Measurements from ENCODE around the gene CASP2. TPM values are rescaled to one million over a fixed set of nuclear protein-coding genes. Genes with fewer than 3 reads are reported as not detected.
A peak's percentile ranks its signal among the peaks of the same experiment; 100 is the strongest.
"Not testable (repeated sequence)": the region's sequence is repeated elsewhere in the genome, so short reads cannot be mapped to it uniquely, and the experiment has no call there.

CASP2 gene
- total and polyA plus RNA-seq, 10 of the 15 experiments (the other 5 are each of a cell fraction or from before 2014, with no cell fraction given): 12.1 to 60.4 (median 26.2) TPM

DNA sequence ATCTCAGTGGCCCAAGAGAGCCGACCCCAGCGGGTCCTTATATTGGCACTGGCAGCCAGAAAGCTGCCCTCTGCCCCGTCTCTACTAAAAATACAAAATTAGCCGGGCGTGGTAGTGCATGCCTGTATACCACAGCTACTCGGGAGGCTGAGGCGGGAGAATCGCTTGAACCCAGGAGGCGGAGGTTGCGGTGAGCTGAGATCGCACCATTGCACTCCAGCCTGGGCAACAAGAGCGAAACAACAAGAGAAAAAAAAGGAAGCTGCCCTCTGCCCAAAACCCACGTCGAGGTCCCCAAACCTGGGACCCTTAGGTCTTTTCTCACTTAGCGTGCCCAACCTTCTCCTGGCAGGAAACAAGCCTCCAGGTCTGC is 24.0 kb upstream of the CASP2 start:
- DNase-seq (ENCODE audit: low read depth, low spot score); H3K9me3 ChIP-seq (replicated peaks; ENCODE audit: control insufficient read depth, insufficient read depth, low read length); H2AFZ ChIP-seq (ENCODE audit: control insufficient read depth, low read depth, low read length); H4K20me1 ChIP-seq (ENCODE audit: control insufficient read depth, insufficient read depth); in situ Hi-C loops (cut with MboI); H3K27me3 ChIP-seq (replicated peaks in 1 of 2; ENCODE audit: control insufficient read depth in 2 of 2, insufficient read depth in 2 of 2, low read length in 1 of 2); BruUV-seq (replicated peaks); H3K4me1 ChIP-seq (ENCODE audit: control insufficient read depth, insufficient read depth, low read length); intact Hi-C loops (cut with micrococcal nuclease; ENCODE audit: unreplicated experiment); FAIRE-seq: not testable (repeated sequence)
- peaks cover 5 to 12% of the 10 kb centered on the region in 2 experiments for H3K36me3 ChIP-seq (ENCODE audit: control insufficient read depth in 2 of 2, insufficient read depth in 2 of 2, low read length in 1 of 2)
- peak overlapping the region; percentile 88 for H3K4me2 ChIP-seq (ENCODE audit: control insufficient read depth, insufficient read depth)
- H3K4me3 ChIP-seq: peak overlapping the region; percentile 79
- peak; percentile 11; the same call in 2 of the 3 replicates for ATAC-seq
- SMC1A ChIA-PET (ENCODE audit: uncharacterized antibody, unreplicated experiment): interaction anchor here (1.1 to 2.4 kb wide), 6 partner anchors 12 to 48 kb away, joined by 3 to 9 read pairs (median 5); partner anchors contain the start of gene CASP2
- TF ChIP-seq, protein P1, sequence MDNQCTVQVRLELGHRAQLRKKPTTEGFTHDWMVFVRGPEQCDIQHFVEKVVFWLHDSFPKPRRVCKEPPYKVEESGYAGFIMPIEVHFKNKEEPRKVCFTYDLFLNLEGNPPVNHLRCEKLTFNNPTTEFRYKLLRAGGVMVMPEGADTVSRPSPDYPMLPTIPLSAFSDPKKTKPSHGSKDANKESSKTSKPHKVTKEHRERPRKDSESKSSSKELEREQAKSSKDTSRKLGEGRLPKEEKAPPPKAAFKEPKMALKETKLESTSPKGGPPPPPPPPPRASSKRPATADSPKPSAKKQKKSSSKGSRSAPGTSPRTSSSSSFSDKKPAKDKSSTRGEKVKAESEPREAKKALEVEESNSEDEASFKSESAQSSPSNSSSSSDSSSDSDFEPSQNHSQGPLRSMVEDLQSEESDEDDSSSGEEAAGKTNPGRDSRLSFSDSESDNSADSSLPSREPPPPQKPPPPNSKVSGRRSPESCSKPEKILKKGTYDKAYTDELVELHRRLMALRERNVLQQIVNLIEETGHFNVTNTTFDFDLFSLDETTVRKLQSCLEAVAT (IDR thresholded peaks at IDR 0.05): peak; percentile 93
- H3K9ac ChIP-seq (ENCODE audit: control insufficient read depth, insufficient read depth, low read length): peak overlapping the region; percentile 83
- POLR2A ChIA-PET: interaction anchor here (1.8 kb wide), 1 partner anchor 24 kb away, joined by 9 read pairs; the partner anchor contains the start of gene CASP2
- H3K27ac ChIP-seq (ENCODE audit: control insufficient read depth, insufficient read depth): peak overlapping the region; percentile 88
- RAD21 ChIA-PET (ENCODE audit: unreplicated experiment): interaction anchor here (1.3 to 1.9 kb wide), 2 partner anchors 24 to 35 kb away, joined by 3 to 5 read pairs; partner anchors contain the start of gene CASP2
- CTCF ChIA-PET: interaction anchor here (0.9 to 3.5 kb wide), 6 partner anchors 16 to 1392 kb away, joined by 3 to 16 read pairs (median 6); partner anchors contain the start of gene CASP2
- peaks cover 15% of the 10 kb centered on the region for H3K79me2 ChIP-seq (ENCODE audit: control insufficient read depth, insufficient read depth, low read length)
- under 1% methylated on average over 15 of the region's 15 CpGs for WGBS (ENCODE audit: insufficient coverage, insufficient replicate concordance, low lambda C conversion rate, missing lambda C conversion rate)

DNA sequence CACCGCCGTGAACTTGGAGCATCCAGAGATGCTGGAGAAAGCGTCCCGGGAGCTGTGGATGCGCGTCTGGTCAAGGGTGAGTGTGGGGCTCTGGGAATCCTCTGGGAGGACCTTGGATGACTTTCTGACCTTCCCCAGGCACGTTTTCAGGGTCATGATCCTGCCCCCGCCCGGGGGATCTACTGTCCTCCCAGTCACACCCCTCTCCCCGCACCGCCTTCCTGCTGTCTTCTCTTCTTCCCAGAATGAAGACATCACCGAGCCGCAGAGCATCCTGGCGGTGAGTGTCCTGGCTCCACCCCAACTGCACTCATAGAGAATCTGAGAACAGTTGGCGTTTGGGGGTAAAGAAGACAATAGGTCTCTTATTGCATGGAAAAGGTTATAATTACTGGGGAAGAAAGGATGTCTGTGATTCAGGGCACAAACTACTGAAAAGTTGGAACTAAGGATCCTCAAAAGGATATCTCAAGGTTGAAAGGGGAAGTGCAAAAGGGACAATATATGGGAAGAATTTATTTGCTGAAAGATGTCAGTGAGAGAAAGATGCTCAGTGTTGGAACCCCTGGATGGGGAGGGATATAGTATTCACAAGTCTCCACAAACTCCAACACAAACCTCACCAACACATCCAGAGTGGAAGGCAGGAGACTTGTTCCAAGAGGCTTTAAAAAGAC is 23.0 kb upstream of the CASP2 start:
- intact Hi-C loops (cut with micrococcal nuclease; ENCODE audit: unreplicated experiment): no loop called here

More for the DNA sequence above, 23.0 kb upstream of the CASP2 start:
- no TSS peak for BruUV-seq (replicated peaks)
- POLR2A ChIA-PET: interaction anchor here (0.5 to 0.6 kb wide), 2 partner anchors 25 to 115 kb away, joined by 3 read pairs; no protein-coding TSS in a partner anchor
- Histone ChIP-seq H3K4me2 (ENCODE audit: control insufficient read depth, insufficient read depth) (peak overlapping the region; percentile 88), H2AFZ (ENCODE audit: control insufficient read depth, low read depth, low read length) (no peak overlapping the region), H3K36me3 (ENCODE audit: control insufficient read depth in 2 of 2, insufficient read depth in 2 of 2, low read length in 1 of 2) (peaks cover 5 to 12% of the 10 kb centered on the region in 2 experiments), H3K9me3 (replicated peaks; ENCODE audit: control insufficient read depth, insufficient read depth, low read length) (no peaks in the 10 kb centered on the region), H3K27ac (ENCODE audit: control insufficient read depth, insufficient read depth) (no peak overlapping the region), H3K79me2 (ENCODE audit: control insufficient read depth, insufficient read depth, low read length) (peaks cover 15% of the 10 kb centered on the region), H3K27me3 (replicated peaks in 1 of 2; ENCODE audit: control insufficient read depth in 2 of 2, insufficient read depth in 2 of 2, low read length in 1 of 2) (no peaks in the 10 kb centered on the region), H3K4me1 (ENCODE audit: control insufficient read depth, insufficient read depth, low read length) (peaks cover 10% of the 10 kb centered on the region), H3K4me3 (peak overlapping the region; percentile 41; the same call in 1 of the 2 replicates), H4K20me1 (ENCODE audit: control insufficient read depth, insufficient read depth) (no peaks in the 10 kb centered on the region), H3K9ac (ENCODE audit: control insufficient read depth, insufficient read depth, low read length) (no peak overlapping the region)
- TF ChIP-seq BMI1 (IDR thresholded peaks at IDR 0.05; ENCODE audit: borderline replicate concordance) (no peak), SPI1 (IDR thresholded peaks at IDR 0.05; ENCODE audit: borderline replicate concordance, insufficient read depth, low read depth, low read length) (0 out of 2 replicates have a peak, but pooled peaks have one; percentile 8)
- no peak for ATAC-seq
- SMC1A ChIA-PET (ENCODE audit: uncharacterized antibody, unreplicated experiment): interaction anchor here (0.8 to 1.2 kb wide), 3 partner anchors 23 to 34 kb away, joined by 3 to 4 read pairs (median 3); partner anchors contain the start of gene CASP2
- DNase-seq (ENCODE audit: low read depth, low spot score): no peak
- RAD21 ChIA-PET (ENCODE audit: unreplicated experiment): no interaction called here
- CTCF ChIA-PET: interaction anchor here (1.5 to 3.5 kb wide), 3 partner anchors 15 to 25 kb away, joined by 6 to 16 read pairs (median 7); partner anchors contain the start of gene CASP2
- in situ Hi-C loops (cut with MboI): no loop called here
- FAIRE-seq: no peak
- WGBS (ENCODE audit: insufficient coverage, insufficient replicate concordance, low lambda C conversion rate, missing lambda C conversion rate): 93% methylated on average over 15 of the region's 15 CpGs
